SHP77 (cell line): ENCODE data around the gene C10orf95.
"Not testable (repeated sequence)": the region's sequence is repeated elsewhere in the genome, so short reads cannot be mapped to it uniquely, and the experiment has no call there.

Source experiments
- DNase-seq, 2 experiments: peaks; one replicate each; lab custom pipeline; 2025; lab: John Stamatoyannopoulos, UW

Gene C10orf95

GRCh38 chr10:102451105-102451969 is at the start of gene C10orf95:
Gene C10orf95, minus strand, starts transcription at chr10:102451543. Its CDS starts 450 bp downstream, at chr10:102451093.
- no peak for DNase-seq

- not testable (repeated sequence) for DNase-seq
Observed at GRCh38 chr10:102500686-102501085, 49.3 kb upstream of the C10orf95 start.

GRCh38 chr10:102499356-102499755 is 48.0 kb upstream of the C10orf95 start:
- no peak for DNase-seq

GRCh38 chr10:102497545-102497944 is 46.2 kb upstream of the C10orf95 start:
- DNase-seq: no peak

- DNase-seq: no peak
Observed at GRCh38 chr10:102493771-102494170, 42.4 kb upstream of the C10orf95 start.

- DNase-seq: peak in 1 of 2 experiments; percentile 6
Observed at GRCh38 chr10:102492983-102493382, 41.6 kb upstream of the C10orf95 start.

- no peak for DNase-seq
Observed at GRCh38 chr10:102492344-102492939, 41.1 kb upstream of the C10orf95 start.

- no peak for DNase-seq
Observed at GRCh38 chr10:102491136-102491535, 39.8 kb upstream of the C10orf95 start.

- DNase-seq: no peak
Observed at GRCh38 chr10:102485093-102485784, 33.9 kb upstream of the C10orf95 start.

- DNase-seq: no peak
Observed at GRCh38 chr10:102484021-102484420, 32.7 kb upstream of the C10orf95 start.

- DNase-seq: no peak
Observed at GRCh38 chr10:102480396-102480795, 29.1 kb upstream of the C10orf95 start.

GRCh38 chr10:102479651-102480050 is 28.3 kb upstream of the C10orf95 start:
- DNase-seq: no peak

- DNase-seq: no peak
Observed at GRCh38 chr10:102476466-102477141, 25.3 kb upstream of the C10orf95 start.

- DNase-seq: no peak
Observed at GRCh38 chr10:102475451-102476040, 24.2 kb upstream of the C10orf95 start.

GRCh38 chr10:102473445-102474331 is 22.3 kb upstream of the C10orf95 start:
- no peak for DNase-seq

GRCh38 chr10:102470579-102471546 is 19.5 kb upstream of the C10orf95 start:
- DNase-seq: no peak

- no peak for DNase-seq
Observed at GRCh38 chr10:102468683-102469082, 17.3 kb upstream of the C10orf95 start.

- no peak for DNase-seq
Observed at GRCh38 chr10:102467971-102468438, 16.7 kb upstream of the C10orf95 start.

GRCh38 chr10:102467318-102467717 is 16.0 kb upstream of the C10orf95 start:
- no peak for DNase-seq
